Measurements from ENCODE around the gene G6PD. TPM values are rescaled to one million over a fixed set of nuclear protein-coding genes. Genes with fewer than 3 reads are reported as not detected.
A peak's percentile ranks its signal among the peaks of the same experiment; 100 is the strongest.
"Not testable (repeated sequence)": the region's sequence is repeated elsewhere in the genome, so short reads cannot be mapped to it uniquely, and the experiment has no call there.

The G6PD gene
- 10 to 100 TPM; 28.0 to 34.4 (median 33.9) TPM for total RNA-seq
- long read RNA-seq, donor 1, partial matches to known transcripts: 2 of 6 reads
- long read RNA-seq, donor 1, other reads (novel, unspliced or antisense): 1 of 6 reads
- long read RNA-seq, donor 2: 0 reads

DNA sequence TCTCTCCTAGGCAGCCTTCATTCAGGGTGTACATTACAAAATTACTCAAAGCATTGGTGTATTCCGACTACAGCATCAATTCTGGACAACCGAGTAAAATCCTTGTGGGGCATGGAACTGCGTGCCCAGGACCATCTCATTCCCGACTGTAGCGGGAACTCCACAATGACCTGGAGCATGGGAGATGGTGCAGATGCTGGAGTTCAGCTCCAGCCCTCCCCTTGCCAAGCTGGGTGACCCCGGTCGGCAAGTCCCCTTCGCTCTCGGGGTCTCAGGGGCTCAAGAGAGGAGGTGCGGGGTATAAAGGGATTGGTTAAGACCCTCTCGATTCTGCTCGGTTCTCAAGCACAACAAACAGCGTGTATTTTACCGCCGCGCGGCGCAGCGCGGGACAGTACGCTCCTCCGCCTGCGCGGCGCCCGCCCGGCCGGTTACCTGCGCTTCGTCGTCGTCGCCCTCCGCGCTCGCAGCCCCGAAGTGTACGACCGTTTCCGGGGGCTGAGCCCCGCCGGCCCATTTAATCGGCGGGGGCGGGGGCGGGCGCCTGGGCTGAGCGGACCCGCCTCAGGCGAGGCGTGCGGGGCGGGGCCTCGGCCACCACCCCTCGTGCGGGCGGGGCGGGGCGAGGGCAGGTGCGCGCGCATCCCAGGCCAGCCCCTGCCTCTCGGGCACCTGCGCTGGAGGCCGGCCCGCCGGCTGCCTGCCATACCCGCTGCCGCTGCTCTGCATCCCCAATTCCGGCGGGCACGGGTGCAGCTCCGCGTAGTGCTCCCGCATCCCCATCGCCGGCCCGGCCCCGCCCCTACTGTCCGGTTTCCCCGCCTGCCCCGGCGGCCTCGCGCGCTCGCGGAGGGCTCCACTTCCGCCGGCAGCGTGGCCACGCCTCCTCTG is at the start of gene G6PD:
Gene G6PD, minus strand, starts transcription at position 493 of the 891 bp plus-strand sequence. CDS start 691 bp downstream, outside the sequence.
- ATAC-seq: peak; percentile 88
- intact Hi-C loops (cut with DNase I, micrococcal nuclease): no loop called here
- TF ChIP-seq, protein P1, sequence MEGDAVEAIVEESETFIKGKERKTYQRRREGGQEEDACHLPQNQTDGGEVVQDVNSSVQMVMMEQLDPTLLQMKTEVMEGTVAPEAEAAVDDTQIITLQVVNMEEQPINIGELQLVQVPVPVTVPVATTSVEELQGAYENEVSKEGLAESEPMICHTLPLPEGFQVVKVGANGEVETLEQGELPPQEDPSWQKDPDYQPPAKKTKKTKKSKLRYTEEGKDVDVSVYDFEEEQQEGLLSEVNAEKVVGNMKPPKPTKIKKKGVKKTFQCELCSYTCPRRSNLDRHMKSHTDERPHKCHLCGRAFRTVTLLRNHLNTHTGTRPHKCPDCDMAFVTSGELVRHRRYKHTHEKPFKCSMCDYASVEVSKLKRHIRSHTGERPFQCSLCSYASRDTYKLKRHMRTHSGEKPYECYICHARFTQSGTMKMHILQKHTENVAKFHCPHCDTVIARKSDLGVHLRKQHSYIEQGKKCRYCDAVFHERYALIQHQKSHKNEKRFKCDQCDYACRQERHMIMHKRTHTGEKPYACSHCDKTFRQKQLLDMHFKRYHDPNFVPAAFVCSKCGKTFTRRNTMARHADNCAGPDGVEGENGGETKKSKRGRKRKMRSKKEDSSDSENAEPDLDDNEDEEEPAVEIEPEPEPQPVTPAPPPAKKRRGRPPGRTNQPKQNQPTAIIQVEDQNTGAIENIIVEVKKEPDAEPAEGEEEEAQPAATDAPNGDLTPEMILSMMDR (IDR thresholded peaks at IDR 0.05): no peak
- peak in 2 of 3 donors; percentile 77 to 88 for DNase-seq
- H3K4me1 ChIP-seq (ENCODE audit: low read depth): no peaks in the 10 kb centered on the region
- H3K36me3 ChIP-seq (ENCODE audit: low read depth): no peaks in the 10 kb centered on the region
- peak within 1 kb of the TSS; percentile 36 for H3K4me3 ChIP-seq
- no peaks in the 10 kb centered on the region for H3K9me3 ChIP-seq

GRCh38 chrX:154595559-154596249 is 49.1 kb upstream of the G6PD start:
- Histone ChIP-seq H3K4me3 (no peak overlapping the region), H3K4me1 (ENCODE audit: low read depth) (no peaks in the 10 kb centered on the region), H3K9me3 (no peaks in the 10 kb centered on the region), H3K36me3 (ENCODE audit: low read depth) (no peaks in the 10 kb centered on the region)
- ATAC-seq: no peak
- intact Hi-C loops (cut with DNase I, micrococcal nuclease): no loop called here
- no peak for DNase-seq
- TF ChIP-seq, protein P1 (IDR thresholded peaks at IDR 0.05): no peak

DNA sequence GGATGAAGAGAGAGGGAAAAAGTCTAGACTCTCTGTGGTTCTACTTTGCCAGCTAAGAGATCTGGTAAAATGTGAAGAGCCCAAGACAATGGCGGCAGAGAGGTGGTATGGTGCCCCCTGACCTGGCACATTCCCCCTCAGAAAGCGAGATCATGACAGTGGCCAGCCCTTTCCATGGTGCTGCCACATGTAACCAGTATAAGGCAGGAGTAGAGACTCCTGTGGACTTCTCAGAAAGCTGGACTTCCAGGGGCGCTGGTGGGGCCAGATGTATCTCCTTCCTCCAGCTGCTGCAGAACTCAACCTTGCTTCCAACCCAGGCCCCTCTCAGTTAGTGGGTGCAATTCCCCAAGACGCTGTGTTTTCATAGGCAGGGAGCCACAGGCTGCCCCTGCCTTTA is 47.8 kb upstream of the G6PD start:
- no peak for ATAC-seq
- Histone ChIP-seq H3K9me3 (no peaks in the 10 kb centered on the region), H3K36me3 (ENCODE audit: low read depth) (no peaks in the 10 kb centered on the region), H3K4me3 (no peak overlapping the region), H3K4me1 (ENCODE audit: low read depth) (no peaks in the 10 kb centered on the region)
- DNase-seq: no peak
- TF ChIP-seq, protein P1 (IDR thresholded peaks at IDR 0.05): no peak
- intact Hi-C loops (cut with DNase I, micrococcal nuclease): no loop called here

- H3K4me1 ChIP-seq (ENCODE audit: low read depth): no peaks in the 10 kb centered on the region
- no peaks in the 10 kb centered on the region for H3K36me3 ChIP-seq (ENCODE audit: low read depth)
- DNase-seq (no peak), ATAC-seq (no peak)
- TF ChIP-seq, protein P1 (IDR thresholded peaks at IDR 0.05): no peak
- H3K9me3 ChIP-seq: no peaks in the 10 kb centered on the region
- H3K4me3 ChIP-seq: no peak overlapping the region
- intact Hi-C loops (cut with DNase I, micrococcal nuclease): no loop called here
Observed at GRCh38 chrX:154593201-154593600, 46.6 kb upstream of the G6PD start.

GRCh38 chrX:154592505-154592904 is 45.9 kb upstream of the G6PD start:
- Histone ChIP-seq H3K36me3 (ENCODE audit: low read depth) (no peaks in the 10 kb centered on the region), H3K9me3 (no peaks in the 10 kb centered on the region), H3K4me1 (ENCODE audit: low read depth) (no peaks in the 10 kb centered on the region), H3K4me3 (no peak overlapping the region)
- no peak for ATAC-seq
- DNase-seq: no peak
- TF ChIP-seq, protein P1 (IDR thresholded peaks at IDR 0.05): no peak
- intact Hi-C loops (cut with DNase I, micrococcal nuclease): no loop called here

DNA sequence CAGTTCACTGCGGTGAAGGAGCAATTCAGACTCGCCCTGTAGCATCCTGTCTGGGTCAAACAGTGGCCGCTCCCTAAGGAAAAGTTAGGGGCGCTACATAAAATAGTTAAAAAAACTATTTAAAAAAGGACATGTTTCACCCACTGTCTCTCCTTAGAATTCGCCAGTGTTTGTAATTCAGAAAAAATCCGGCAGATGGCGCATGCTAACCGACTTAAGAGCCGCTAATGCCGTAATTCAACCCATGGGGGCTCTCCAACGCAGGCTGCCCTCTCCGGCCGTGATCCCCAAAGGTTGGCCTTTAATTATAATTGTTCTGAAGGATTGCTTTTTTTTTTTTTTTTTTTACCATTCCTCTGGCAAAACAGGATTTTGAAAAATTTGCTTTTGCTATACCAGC is 43.8 kb upstream of the G6PD start:
- ATAC-seq; H3K9me3 ChIP-seq; DNase-seq; H3K4me1 ChIP-seq (ENCODE audit: low read depth); H3K4me3 ChIP-seq; H3K36me3 ChIP-seq (ENCODE audit: low read depth); intact Hi-C loops (cut with DNase I, micrococcal nuclease): not testable (repeated sequence)

DNA sequence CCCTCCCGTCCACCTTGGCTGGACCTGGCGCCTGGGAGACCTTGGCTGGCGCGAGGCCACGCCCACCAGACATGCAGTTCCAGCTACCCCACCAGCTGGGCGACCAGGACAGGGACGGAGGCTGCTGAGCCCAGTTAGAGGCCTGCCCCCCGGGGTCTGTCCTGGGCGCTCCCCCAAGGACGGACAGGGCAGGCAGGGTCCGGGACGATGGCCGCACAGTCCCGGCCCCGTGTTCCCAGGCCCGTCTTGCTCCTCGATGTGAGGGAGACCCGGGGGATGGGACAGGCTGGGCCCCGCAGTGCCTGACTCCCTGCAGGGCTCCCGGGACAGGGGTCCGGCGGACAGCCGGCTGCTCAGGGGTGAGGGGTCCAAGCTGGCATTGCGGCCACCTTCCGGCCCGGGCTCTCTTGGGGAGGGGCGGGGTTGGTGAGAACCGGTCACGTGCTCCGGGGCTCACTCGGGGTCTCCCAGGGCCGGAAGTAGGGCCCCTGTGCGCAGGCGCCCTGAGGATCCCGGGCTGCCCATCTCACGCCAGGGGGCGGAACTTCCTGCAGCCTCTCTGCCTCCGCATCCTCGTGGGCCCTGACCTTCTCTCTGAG is 38.0 kb upstream of the G6PD start, which contains the start of gene CTAG1A:
Gene CTAG1A, plus strand, starts transcription at position 549 of the 599 bp plus-strand sequence. CDS start 74 bp downstream, outside the sequence.
- ATAC-seq; H3K36me3 ChIP-seq (ENCODE audit: low read depth): not testable (repeated sequence)

DNA sequence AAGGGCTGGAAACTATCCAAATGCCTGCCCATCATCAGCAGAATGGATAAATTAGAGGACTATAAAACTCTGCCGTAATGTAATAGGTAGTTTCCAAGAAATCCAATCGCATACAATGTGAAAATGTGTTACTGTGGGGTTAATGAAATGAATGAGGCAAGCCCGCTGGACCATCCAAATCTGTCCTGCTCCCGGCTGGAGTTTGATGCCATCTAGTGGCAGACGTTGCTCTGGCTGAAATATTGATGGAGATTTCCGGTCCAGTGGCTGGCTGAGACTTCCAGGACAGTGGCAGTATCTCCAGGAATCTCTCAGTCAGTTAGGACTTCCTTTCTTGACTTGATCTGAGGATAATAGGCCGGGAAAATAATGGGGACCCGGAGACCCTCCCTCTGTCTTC is 36.3 kb upstream of the G6PD start:
- ATAC-seq: peak; percentile 40
- H3K9me3 ChIP-seq; H3K4me3 ChIP-seq; H3K36me3 ChIP-seq (ENCODE audit: low read depth); H3K4me1 ChIP-seq (ENCODE audit: low read depth); intact Hi-C loops (cut with DNase I, micrococcal nuclease); DNase-seq: not testable (repeated sequence)

More for the DNA sequence above, 38.0 kb upstream of the G6PD start, which contains the start of gene CTAG1A:
- H3K4me3 ChIP-seq; DNase-seq; H3K9me3 ChIP-seq; intact Hi-C loops (cut with DNase I, micrococcal nuclease); H3K4me1 ChIP-seq (ENCODE audit: low read depth): not testable (repeated sequence)
